MCF 10A (cell line): ENCODE measurements around the gene CABLES2. TPM values are rescaled to one million over a fixed set of nuclear protein-coding genes. Genes with fewer than 3 reads are reported as not detected.
A peak's percentile ranks its signal among the peaks of the same experiment; 100 is the strongest.

ENCODE experiments used
- BruUV-seq: library from RNA; stranded (reverse); fragments of 400-500 nt; replicated peaks from 2 replicates; lab custom pipeline; 2021; lab: Mats Ljungman, UMichigan
- CTCF ChIA-PET: fragments of 300-600 bp; sonication (Branson Sonifier 250); formaldehyde crosslinking; extraction: SDS; loops from one replicate; lab custom pipeline; 2021; ENCODE audit warnings: antibody characterized with exemption, inconsistent platforms; lab: Yijun Ruan, JAX
- POLR2A ChIA-PET: fragments of 300-600, 350-650 bp; sonication (Branson Sonifier 250); formaldehyde crosslinking; extraction: SDS; loops from one replicate; lab custom pipeline; 2020; ENCODE audit warnings: antibody characterized with exemption, inconsistent platforms; lab: Yijun Ruan, JAX
- DNase-seq: peaks from one replicate; pipeline ENCODE4 v3.0.0-alpha.2; 2018; ENCODE audit not compliant: unreplicated experiment
- H3K27ac Mint-ChIP-seq: one replicate; pipeline ENCODE4 v1.8.0; 2022; ENCODE audit warnings: mild to moderate bottlenecking, low read depth, mixed read lengths; ENCODE audit not compliant: unreplicated experiment
- H3K27me3 Mint-ChIP-seq: one replicate; pipeline ENCODE4 v1.8.0; 2022; ENCODE audit warnings: mixed read lengths; ENCODE audit not compliant: insufficient read depth, unreplicated experiment
- H3K36me3 Mint-ChIP-seq: one replicate; pipeline ENCODE4 v1.8.0; 2022; ENCODE audit warnings: mild to moderate bottlenecking, moderate library complexity, mixed read lengths; ENCODE audit not compliant: insufficient read depth, unreplicated experiment
- H3K4me1 Mint-ChIP-seq: one replicate; pipeline ENCODE4 v1.8.0; 2022; ENCODE audit warnings: mixed read lengths; ENCODE audit not compliant: insufficient read depth, unreplicated experiment
- H3K4me3 Mint-ChIP-seq: one replicate; pipeline ENCODE4 v1.8.0; 2022; ENCODE audit warnings: mild to moderate bottlenecking, moderate library complexity, mixed read lengths; ENCODE audit not compliant: unreplicated experiment
- H3K9me3 Mint-ChIP-seq: one replicate; pipeline ENCODE4 v1.8.0; 2022; ENCODE audit warnings: mixed read lengths; ENCODE audit not compliant: unreplicated experiment
- CTCF ChIP-seq: fragments of 200-600 bp; IDR thresholded peaks from one replicate; pipeline ENCODE4 v1.8.0; 2022; ENCODE audit warnings: antibody characterized with exemption, mild to moderate bottlenecking; ENCODE audit not compliant: unreplicated experiment
- intact Hi-C: fragments of 100-400 bp; cut with micrococcal nuclease; formaldehyde crosslinking; loops from 2 replicates; pipeline ENCODE4 v1.14.1; 2022
- total RNA-seq: library from RNA; stranded (reverse); gene quantifications from 2 replicates; pipeline ENCODE4 v1.2.3, GENCODE V29; 2022

The CABLES2 gene
- total RNA-seq, 1 experiment from 2014 or later, result 1.5 TPM

GRCh38 chr20:62368392-62368975, 38.6 kb downstream of the CABLES2 start:
- no peaks in the 10 kb centered on the region for H3K9me3 Mint-ChIP-seq
- H3K4me1 Mint-ChIP-seq, result peaks cover 33% of the 10 kb centered on the region
- H3K4me3 Mint-ChIP-seq, result peak overlapping the region; percentile 80

GRCh38 chr20:62367633-62368391, 39.3 kb downstream of the CABLES2 start:
- H3K27me3 Mint-ChIP-seq, result no peaks in the 10 kb centered on the region
- no peak overlapping the region for H3K27ac Mint-ChIP-seq
- DNase-seq, result no peak
- BruUV-seq, result no TSS peak
- CTCF ChIA-PET, result interaction anchor here (0.6 to 8.3 kb wide), 12 partner anchors 9 to 313 kb away, joined by 3 to 87 read pairs (median 6); no protein-coding TSS in a partner anchor
- TF ChIP-seq CTCF, result no peak
- peaks cover 34% of the 10 kb centered on the region for H3K4me1 Mint-ChIP-seq
- POLR2A ChIA-PET, result interaction anchor here (0.7 to 12.9 kb wide), 12 partner anchors 11 to 1612 kb away, joined by 3 to 347 read pairs (median 7); partner anchors contain the start of genes ADRM1 and RPS21
- H3K36me3 Mint-ChIP-seq, result peaks cover 20% of the 10 kb centered on the region
- intact Hi-C loops, result loop anchor here (5.0 kb wide), 1 partner anchor 66 kb away; the partner anchor contains the start of gene ADRM1
- no peaks in the 10 kb centered on the region for H3K9me3 Mint-ChIP-seq
- peak overlapping the region; percentile 80 for H3K4me3 Mint-ChIP-seq

More at GRCh38 chr20:62368392-62368975, 38.6 kb downstream of the CABLES2 start:
- BruUV-seq, result no TSS peak
- Mint-ChIP-seq H3K36me3 (peaks cover 24% of the 10 kb centered on the region), H3K27ac (no peak overlapping the region), H3K27me3 (no peaks in the 10 kb centered on the region)
- no peak for TF ChIP-seq CTCF
- ChIA-PET CTCF (interaction anchor here (0.6 to 8.3 kb wide), 16 partner anchors 8 to 357 kb away, joined by 3 to 87 read pairs (median 4); partner anchors contain the start of gene RPS21), POLR2A (interaction anchor here (0.6 to 12.9 kb wide), 11 partner anchors 7 to 326 kb away, joined by 3 to 347 read pairs (median 10); partner anchors contain the start of genes ADRM1 and RPS21)
- intact Hi-C loops, result loop anchor here (5.0 kb wide), 1 partner anchor 66 kb away; the partner anchor contains the start of gene ADRM1
- peak; percentile 61 for DNase-seq

- H3K36me3 Mint-ChIP-seq, result peaks cover 22% of the 10 kb centered on the region
- TF ChIP-seq CTCF, result no peak
- BruUV-seq, result no TSS peak
- H3K4me3 Mint-ChIP-seq, result peak within 1 kb of the TSS; percentile 80
- H3K9me3 Mint-ChIP-seq, result no peaks in the 10 kb centered on the region
- peak; percentile 47 for DNase-seq
- ChIA-PET CTCF (interaction anchor here (1.0 to 8.3 kb wide), 6 partner anchors 10 to 90 kb away, joined by 4 to 87 read pairs (median 20); no protein-coding TSS in a partner anchor), POLR2A (interaction anchor here (0.7 to 12.9 kb wide), 10 partner anchors 10 to 1613 kb away, joined by 3 to 347 read pairs (median 56); partner anchors contain the start of genes ADRM1 and RPS21)
- intact Hi-C loops, result loop anchor here (5.0 kb wide), 1 partner anchor 65 kb away; the partner anchor contains the start of gene ADRM1
- H3K27me3 Mint-ChIP-seq, result no peaks in the 10 kb centered on the region
- H3K27ac Mint-ChIP-seq, result no peak within 1 kb of the TSS
- H3K4me1 Mint-ChIP-seq, result peaks cover 39% of the 10 kb centered on the region
Measured at GRCh38 chr20:62367136-62367632, 39.9 kb downstream of the CABLES2 start, which contains the start of gene LAMA5. TSS of gene LAMA5 (minus strand) at chr20:62367312. CDS start at chr20:62367245, 67 bp downstream.
